ENCODE measurements around the gene GANAB.
A peak's percentile ranks its signal among the peaks of the same experiment; 100 is the strongest.
"Not testable (repeated sequence)": the region's sequence is repeated elsewhere in the genome, so short reads cannot be mapped to it uniquely, and the experiment has no call there.

Gene GANAB

GRCh38 chr11:62666259-62666926 lies 20.0 kb upstream of the GANAB start:
- DNase-seq: no peak

DNA sequence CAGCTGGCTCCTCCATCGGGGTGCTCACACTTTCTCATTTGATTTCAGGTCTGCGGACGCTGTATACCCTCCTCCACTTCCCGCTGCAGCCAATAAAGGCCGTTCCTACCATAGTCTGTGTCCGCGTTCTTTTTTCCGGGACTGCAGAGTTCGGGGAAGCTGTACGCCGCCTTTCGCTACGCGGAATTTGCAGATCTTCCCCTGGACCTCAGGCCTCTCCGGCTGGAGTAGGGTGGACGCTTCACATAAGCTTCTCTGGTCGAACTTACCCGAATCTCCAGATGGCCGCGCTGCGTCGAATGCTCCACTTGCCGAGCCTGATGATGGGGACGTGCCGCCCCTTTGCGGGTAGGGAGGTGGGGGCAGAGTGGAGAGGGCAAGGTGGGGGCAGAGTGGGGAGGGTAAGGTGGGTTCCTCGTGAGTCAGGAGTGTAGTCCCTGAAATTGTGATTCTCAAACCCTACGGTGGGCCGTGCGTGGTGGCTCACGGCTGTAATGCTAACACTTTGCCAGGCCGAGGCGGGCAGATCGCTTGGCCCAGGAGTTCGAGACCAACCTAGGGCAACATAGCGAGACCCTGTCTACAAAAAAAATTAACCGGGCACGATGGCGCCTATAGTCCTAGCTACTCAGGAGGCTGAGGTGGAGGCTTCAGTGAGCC lies 19.3 kb upstream of the GANAB start:
- DNase-seq: peak; percentile 59 to 65

- peak; percentile 93 to 94 for DNase-seq
Observed at GRCh38 chr11:62665075-62665598, 18.7 kb upstream of the GANAB start, which contains the start of the genes C11orf98 and CSKMT. TSS of gene C11orf98 (minus strand) at chr11:62665210. CDS start at chr11:62665169, 41 bp downstream. TSS of gene CSKMT (plus strand) at chr11:62665312. CDS start at chr11:62665880, 568 bp downstream.

DNA sequence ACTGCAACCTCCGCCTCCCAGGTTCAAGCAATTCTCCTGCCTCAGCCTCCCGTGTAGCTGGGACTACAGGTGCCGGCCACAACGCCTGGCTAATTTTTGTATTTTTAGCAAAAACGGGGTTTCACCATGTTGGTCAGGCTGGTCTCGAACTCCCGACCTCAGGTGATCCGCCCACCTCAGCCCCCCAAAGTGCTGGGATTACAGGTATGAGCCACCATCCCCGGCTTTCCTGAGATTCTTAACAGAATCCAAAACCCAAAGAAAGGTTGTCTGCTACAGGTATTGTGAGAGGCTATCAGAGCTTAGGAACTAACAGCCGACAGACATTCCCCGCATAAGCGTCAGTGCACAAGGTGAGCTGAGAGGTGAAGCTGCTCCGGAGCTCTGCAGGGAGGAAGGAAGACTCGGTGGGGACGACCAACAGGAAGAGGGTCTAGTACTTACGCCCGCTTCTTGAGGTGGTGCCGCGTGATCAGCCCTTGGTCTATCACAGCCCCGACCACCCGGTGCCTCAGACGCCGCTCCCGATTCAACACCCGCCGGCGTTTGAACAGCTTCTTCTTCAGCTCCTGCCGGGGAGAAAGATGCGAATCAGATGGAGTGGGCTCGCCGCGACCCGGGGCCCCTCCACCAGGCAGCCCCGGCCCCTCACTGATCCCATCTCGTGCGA lies 18.1 kb upstream of the GANAB start:
- DNase-seq: peak; percentile 33 to 38

GRCh38 chr11:62656796-62657429 lies 10.5 kb upstream of the GANAB start:
- no peak for DNase-seq

DNA sequence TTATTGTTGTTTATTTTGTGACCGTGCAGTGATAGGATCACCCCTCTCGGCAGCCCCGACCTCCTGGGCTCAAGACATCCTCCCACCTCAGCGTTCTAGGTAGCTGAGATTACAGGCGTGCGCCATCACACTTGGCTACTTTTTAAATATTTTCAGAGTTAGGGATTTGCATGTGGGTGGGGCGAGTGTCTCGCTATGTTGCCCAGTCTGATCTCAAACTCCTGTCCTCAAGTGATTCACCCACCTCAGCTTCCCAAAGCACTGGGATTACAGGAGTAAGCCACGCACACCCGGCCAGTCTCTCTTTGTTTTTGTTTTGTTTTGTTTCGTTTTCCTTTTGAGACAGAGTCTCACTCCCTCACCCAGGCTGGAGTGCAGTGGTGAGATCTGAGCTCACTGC lies 7.9 kb upstream of the GANAB start:
- no peak for DNase-seq

GRCh38 chr11:62652161-62653006 lies 6.0 kb upstream of the GANAB start:
- no peak for DNase-seq

GRCh38 chr11:62650283-62650682 lies 3.9 kb upstream of the GANAB start:
- DNase-seq: not testable (repeated sequence)

DNA sequence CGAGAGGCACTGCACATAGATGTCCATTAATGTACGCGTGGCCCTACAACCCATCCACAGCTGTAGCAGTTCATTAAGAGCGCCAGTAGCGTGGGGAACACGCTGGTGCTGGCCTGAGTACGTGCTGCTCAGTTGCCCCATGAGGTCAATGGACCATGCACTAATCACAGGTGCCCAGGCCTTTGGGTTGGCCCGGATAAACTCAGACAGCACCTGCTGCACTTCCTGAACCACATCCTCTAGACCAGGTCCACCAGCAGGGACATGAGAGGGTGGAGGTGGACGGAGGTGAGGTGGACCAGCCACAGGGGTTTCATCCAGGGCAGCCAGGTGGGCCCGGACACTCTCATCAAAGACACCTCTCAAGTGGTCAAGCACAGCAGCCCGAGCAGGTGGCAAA lies 3.1 kb upstream of the GANAB start:
- DNase-seq: no peak

DNA sequence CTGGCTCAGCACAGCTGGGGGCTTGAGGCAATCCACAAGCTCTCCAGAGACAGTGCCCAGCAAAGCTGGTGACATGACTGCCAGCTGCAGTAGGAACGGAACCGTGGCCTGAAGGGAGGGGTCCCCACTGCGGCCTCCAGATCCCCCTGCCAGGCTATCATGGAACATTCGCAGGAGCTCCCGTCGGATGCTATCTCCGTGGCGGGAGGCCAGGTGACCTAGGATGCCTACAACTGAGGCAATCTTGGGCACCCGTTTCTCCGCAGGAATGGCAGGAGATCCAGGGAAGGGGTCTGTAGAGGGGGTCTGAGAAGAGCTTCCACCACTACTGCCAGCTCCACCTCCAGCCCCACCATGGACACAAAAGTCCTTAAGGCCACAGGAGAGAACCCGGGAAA lies 2.6 kb upstream of the GANAB start:
- no peak for DNase-seq

- no peak for DNase-seq
Observed at GRCh38 chr11:62648185-62648966, 2.0 kb upstream of the GANAB start.

DNA sequence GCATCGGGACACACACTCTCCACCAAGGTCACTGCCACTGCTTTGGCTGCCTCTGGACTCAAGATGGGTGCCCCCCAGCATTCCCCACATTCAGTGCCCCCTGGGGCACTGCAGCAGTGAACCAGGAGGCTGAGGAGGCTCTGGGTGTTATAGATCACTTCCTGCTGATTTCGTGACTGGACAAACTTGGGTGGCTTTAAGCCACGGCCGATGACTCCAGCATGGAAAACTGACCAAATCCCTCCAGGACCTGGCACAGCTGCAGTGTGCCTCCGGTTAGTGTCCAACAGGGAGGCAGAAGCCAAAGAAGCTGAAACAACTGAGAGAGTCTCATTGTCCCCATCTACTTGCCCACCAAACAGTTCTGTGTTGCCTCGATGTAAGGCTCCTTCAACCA lies 1.2 kb upstream of the GANAB start:
- DNase-seq: no peak

DNA sequence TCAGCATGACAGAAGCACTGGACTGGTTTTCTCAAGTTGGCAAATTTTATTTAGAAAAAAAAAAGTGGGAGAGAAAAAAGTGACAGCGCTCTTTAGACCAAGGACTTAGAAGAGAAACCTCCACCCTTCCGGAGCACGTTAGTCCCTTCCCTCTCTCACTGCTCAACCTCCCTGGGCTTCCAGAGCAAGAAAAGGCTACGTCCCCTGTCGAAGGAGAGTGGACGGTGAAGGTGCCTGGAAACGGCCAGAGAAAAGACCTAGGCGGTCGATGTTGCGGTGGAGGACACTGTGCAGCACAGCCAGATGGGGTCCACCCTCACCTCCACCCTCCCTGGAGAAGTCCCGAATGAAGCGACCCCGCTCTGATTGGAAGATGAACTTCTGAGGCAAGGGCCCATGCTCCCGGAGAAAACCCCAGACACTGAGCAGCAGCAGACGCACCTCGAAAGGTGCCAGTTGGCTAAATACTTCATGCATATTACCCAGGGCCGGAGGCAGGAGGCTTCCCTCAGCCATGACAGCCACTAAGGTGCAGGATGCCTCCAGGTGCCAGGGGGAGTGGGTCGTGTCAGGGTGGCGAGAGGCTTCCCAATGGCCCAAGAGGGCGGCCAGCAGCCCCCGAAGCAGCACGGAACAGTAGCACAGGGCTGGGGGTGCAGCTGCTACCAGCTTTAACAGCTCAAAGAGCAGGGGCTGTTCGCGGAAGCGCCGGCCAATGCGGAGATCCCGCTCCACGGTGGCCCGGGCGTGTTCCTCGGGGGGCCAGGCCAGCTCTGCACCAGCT lies 604 bp upstream of the GANAB start:
- DNase-seq: no peak

- DNase-seq: no peak
Observed at GRCh38 chr11:62645671-62645945, 805 bp downstream of the GANAB start.

DNA sequence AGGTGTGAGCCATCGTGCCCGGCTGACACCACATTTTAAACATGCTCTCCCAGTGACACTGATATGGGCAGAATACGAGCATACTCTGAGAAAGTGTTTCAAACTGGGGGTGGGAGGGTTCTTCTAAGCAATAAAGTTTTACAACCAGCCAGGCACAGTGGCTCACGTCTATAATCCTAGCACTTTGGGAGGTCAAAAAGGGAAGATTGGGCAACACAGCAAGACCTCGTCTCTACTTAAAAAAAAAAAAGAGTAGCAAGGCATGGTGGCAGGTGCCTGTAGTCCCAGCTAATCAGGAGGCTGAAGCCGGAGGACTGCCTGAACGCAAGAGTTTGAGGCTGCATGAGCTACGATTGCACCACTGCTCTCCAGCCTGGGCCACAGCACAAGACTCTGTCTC lies 2.2 kb downstream of the GANAB start:
- no peak for DNase-seq

DNA sequence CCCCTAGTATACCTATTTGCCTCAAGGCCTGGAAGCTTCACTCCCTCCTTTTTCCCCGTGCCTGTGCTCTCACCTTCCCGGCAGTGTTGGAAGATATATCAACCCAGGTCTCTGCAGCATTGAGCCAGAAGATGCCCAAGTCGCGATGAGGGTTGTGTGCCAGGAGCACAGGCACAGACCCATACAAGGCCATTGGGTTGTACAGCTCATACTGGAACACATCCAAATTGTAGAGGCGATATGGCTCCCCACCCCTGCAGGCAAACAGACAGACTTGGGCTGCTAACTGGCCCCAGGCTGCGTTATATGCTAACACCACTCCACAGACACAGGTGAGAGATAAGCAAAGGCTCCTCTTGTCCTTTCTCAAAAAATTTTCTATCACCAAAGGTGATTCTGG lies 13.9 kb downstream of the GANAB start:
- DNase-seq: no peak

- no peak for DNase-seq
Observed at GRCh38 chr11:62627713-62628112, 18.7 kb downstream of the GANAB start.

DNA sequence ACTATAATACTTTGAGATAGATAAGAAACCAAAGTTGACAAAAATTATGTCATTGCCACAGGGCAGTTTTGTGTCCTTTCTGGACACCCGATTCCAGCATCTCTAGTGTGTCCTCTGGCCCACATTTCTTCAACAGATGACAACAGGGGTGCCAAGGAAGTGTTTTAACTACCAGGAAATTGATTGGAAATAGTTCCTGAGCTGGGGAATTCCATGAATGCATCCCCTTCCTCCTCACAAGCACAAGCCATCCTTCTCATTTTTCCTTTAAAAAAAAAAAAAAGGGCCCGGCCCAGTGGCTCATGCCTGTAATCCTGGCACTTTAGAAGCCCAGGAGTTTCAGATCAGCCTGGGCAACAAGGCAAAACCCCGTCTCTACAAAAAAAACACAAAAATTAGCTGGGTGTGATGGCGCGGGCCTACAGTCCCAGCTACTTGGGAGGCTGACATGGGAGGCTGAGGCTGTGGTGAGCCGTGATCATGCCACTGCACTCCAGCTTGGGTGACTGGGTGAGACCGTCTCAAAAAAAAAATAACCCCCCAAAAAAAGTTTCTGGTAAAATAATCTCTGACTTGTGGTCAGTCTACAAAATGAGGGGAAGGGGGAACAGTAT lies 23.8 kb downstream of the GANAB start:
- no peak for DNase-seq

DNA sequence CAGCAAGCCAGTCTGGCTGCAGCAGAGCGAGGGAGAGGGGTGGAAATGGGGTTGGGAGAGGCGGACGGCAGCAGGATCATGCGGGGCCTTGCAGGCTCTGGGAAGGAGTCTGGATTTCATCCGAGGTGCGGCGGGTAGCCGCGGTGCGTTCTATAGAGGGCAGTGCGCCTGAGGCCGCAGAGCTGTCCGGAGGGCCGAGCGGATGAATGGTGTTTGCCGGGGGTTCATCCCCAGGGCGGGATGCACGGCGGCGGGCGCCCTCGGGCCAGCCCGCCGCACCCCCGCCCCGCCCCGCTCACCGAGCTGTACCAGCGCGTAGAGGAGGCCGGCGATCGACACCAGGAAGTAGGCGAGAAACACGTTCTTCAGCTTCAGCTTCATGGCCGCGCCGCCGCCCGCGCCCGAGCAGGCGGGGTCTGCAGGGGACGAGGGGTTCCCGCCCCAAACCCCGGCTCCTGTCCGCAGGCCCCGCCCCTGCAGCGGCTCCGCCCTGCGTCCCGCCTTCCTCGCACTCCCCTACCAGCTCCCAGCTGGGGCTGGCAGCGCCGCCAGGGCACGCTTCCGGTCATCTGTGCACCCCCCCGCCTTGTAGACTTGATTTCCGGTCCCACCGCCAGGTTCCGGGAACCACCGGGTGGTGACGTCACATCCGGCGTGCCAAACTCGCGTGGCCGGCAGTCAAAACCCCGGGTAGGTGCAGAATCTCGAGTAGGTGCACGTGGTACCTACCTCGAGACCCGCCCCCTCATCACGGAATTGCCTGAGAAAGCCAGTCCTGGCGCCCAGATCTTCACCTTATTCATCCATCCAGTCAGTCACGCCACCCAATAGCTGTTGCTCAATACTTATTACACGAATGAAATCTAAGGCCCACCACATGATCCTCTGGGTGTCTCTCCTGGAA lies 24.6 kb downstream of the GANAB start, which contains the start of gene B3GAT3:
TSS of gene B3GAT3 (minus strand) at position 420 of the 904 bp plus-strand sequence. CDS start at position 381, 39 bp downstream.
- DNase-seq: peak; percentile 97

Data from activated CD4-positive, alpha-beta T cell treated with anti-CD3 and anti-CD28 coated beads, Interleukin-2, amount 50 U/mL, for 4 hours (primary cell).